H1 (cell line): ENCODE data around the gene TMEM18. TPM values are rescaled to one million over a fixed set of nuclear protein-coding genes. Genes with fewer than 3 reads are reported as not detected.

Experiments
- BACH1 ChIP-seq: IDR thresholded peaks from 2 replicates; pipeline ENCODE4 v1.6.1; 2012; ENCODE audit warnings: low read length, improper control_type of control experiment
- BRCA1 ChIP-seq: IDR thresholded peaks from 2 replicates; pipeline ENCODE4 v1.6.1; 2012; ENCODE audit warnings: low read depth, low read length, improper control_type of control experiment
- CBX5 ChIP-seq: fragments of 300-800, 300-1000 bp; sonication (generic); IDR thresholded peaks from 2 replicates; pipeline ENCODE4 v1.7.1; 2016; ENCODE audit warnings: antibody characterized with exemption, low read length, low read depth
- CBX8 ChIP-seq: fragments of 300-800, 300-1000 bp; sonication (generic); IDR thresholded peaks from 2 replicates; pipeline ENCODE4 v1.7.1; 2016; ENCODE audit warnings: low read depth, low read length, borderline replicate concordance
- CHD1 ChIP-seq: IDR thresholded peaks from 2 replicates; pipeline ENCODE4 v1.6.1; 2012; ENCODE audit warnings: low read depth, low read length, improper control_type of control experiment
- CREB1 ChIP-seq: IDR thresholded peaks from 2 replicates; pipeline ENCODE4 v1.6.1; 2012; ENCODE audit warnings: inconsistent platforms
- CTBP2 ChIP-seq: IDR thresholded peaks from 2 replicates; pipeline ENCODE4 v1.7.0; 2011; ENCODE audit warnings: borderline replicate concordance, mild to moderate bottlenecking, moderate library complexity, mixed read lengths, low read length; ENCODE audit not compliant: insufficient read depth, insufficient read length
- CTCF ChIP-seq, 3 experiments: IDR thresholded peaks; 1 replicate in 2 of 3; 2 replicates in 1 of 3; pipeline versions ENCODE4 v1.5.1 to v1.6.1; 2011; ENCODE audit warnings: low read length in 3 of 3, mild to moderate bottlenecking in 3 of 3, inconsistent platforms in 2 of 3, low read depth in 1 of 3, moderate library complexity in 1 of 3; ENCODE audit not compliant: insufficient read depth in 1 of 3; ENCODE audit errors: control extremely low read depth in 1 of 3
- E2F6 ChIP-seq: IDR thresholded peaks from 2 replicates; pipeline ENCODE4 v1.6.1; 2012; ENCODE audit warnings: inconsistent platforms
- EGR1 ChIP-seq: IDR thresholded peaks from 2 replicates; pipeline ENCODE4 v1.6.1; 2011; ENCODE audit warnings: low read depth, low read length, borderline replicate concordance
- JUN ChIP-seq: IDR thresholded peaks from 2 replicates; pipeline ENCODE4 v1.6.1; 2011; ENCODE audit warnings: low read depth, mild to moderate bottlenecking, improper control_type of control experiment, low read length
- JUND ChIP-seq: IDR thresholded peaks from 2 replicates; pipeline ENCODE4 v1.6.1; 2011; ENCODE audit warnings: mild to moderate bottlenecking, improper control_type of control experiment, low read length
- MAX ChIP-seq: IDR thresholded peaks from 2 replicates; pipeline ENCODE4 v1.6.1; 2012; ENCODE audit warnings: inconsistent platforms
- NRF1 ChIP-seq: IDR thresholded peaks from 2 replicates; pipeline ENCODE4 v1.6.1; 2011; ENCODE audit warnings: mild to moderate bottlenecking, low read depth, low read length, improper control_type of control experiment
- POU5F1 ChIP-seq: IDR thresholded peaks from 2 replicates; pipeline ENCODE4 v1.6.1; 2011; ENCODE audit warnings: low read depth, mild to moderate bottlenecking, low read length, moderate library complexity
- RNF2 ChIP-seq: fragments of 200-900, 300-1000 bp; sonication (generic); IDR thresholded peaks from 2 replicates; pipeline ENCODE4 v1.7.1; 2016; ENCODE audit warnings: borderline replicate concordance, low read depth, mild to moderate bottlenecking, antibody characterized with exemption, low read length; ENCODE audit not compliant: poor library complexity, severe bottlenecking; ENCODE audit errors: missing control alignments
- SAP30 ChIP-seq: fragments of 300-600 bp; sonication (generic); IDR thresholded peaks from 2 replicates; pipeline ENCODE4 v1.7.1; 2012; ENCODE audit warnings: low read length, moderate library complexity, mild to moderate bottlenecking, inconsistent platforms; ENCODE audit not compliant: insufficient read depth, insufficient replicate concordance
- SIRT6 ChIP-seq: IDR thresholded peaks from one replicate; pipeline ENCODE4 v1.7.1; 2012; ENCODE audit warnings: low read length, inconsistent platforms
- TAF7 ChIP-seq: optimal IDR thresholded peaks from 2 replicates; pipeline ENCODE3; 2011; ENCODE audit warnings: low read depth, mild to moderate bottlenecking, inconsistent platforms, low read length, moderate library complexity, borderline replicate concordance
- TBP ChIP-seq: IDR thresholded peaks from 2 replicates; pipeline ENCODE4 v1.6.1; 2011; ENCODE audit warnings: low read depth, low read length, improper control_type of control experiment
- USF2 ChIP-seq: IDR thresholded peaks from 2 replicates; pipeline ENCODE4 v1.6.1; 2011; ENCODE audit warnings: low read length, improper control_type of control experiment
- polyA plus RNA-seq, 7 experiments: library from polyadenylated mRNA; depleted of rRNA in 3 of 7; stranded (reverse) in 5 of 7; unstranded in 2 of 7; fragments of >200 nt in 5 of 7; fragments of 200-250 nt in 2 of 7; gene quantifications; 1 replicate in 5 of 7; 2 replicates in 1 of 7; 4 replicates in 1 of 7; pipeline versions ENCODE4 v1.2.1 to v1.2.3, GENCODE V29; 2011 to 2013; ENCODE audit warnings: missing spikeins in 2 of 7, mixed read lengths in 2 of 7
- total RNA-seq: library from RNA; stranded (reverse); fragmentation: NEBNext Ultra II Directional; extraction: Animal tissue kit (Norgen Biotek cat#: 25700); gene quantifications from 2 replicates; pipeline ENCODE4 v1.2.1, GENCODE V29; 2021

The TMEM18 gene
- total and polyA plus RNA-seq, 2 of the 8 experiments (the other 6 are each of a cell fraction or from before 2014, with no cell fraction given) = 22.4 to 27.1 TPM

- TF ChIP-seq SAP30 (no peak), NRF1 (peak; percentile 49), SIRT6 (no peak), TBP (no peak), USF2 (no peak), RNF2 (no peak), E2F6 (no peak), MAX (peak; percentile 90), CBX5 (no peak), JUN (no peak), BACH1 (0 out of 2 replicates have a peak, but pooled peaks have one; percentile 13), POU5F1 (no peak), CBX8 (no peak), CTCF (IDR thresholded peaks at IDR 0.05; ENCODE audit: control extremely low read depth in 1 of 3, insufficient read depth in 1 of 3, low read depth in 1 of 3, low read length in 3 of 3) (no peak), JUND (no peak), CREB1 (0 out of 2 replicates have a peak, but pooled peaks have one; percentile 5), EGR1 (peak; percentile 84), BRCA1 (no peak), TAF7 (no peak), CHD1 (no peak), CTBP2 (no peak)
These were observed 555 bp downstream of the TMEM18 start (continued) for GRCh38 chr2:676647-677055.
